Gastroesophageal sphincter (tissue), 4 donors: Measurements from ENCODE around the gene SUPT20H. TPM values are rescaled to one million over a fixed set of nuclear protein-coding genes. Genes with fewer than 3 reads are reported as not detected.

ENCODE experiments used
- ATAC-seq: fragments of 150-250 bp; one replicate; pipeline ENCODE4 v1.9.1; 2016; ENCODE audit warnings: mild to moderate bottlenecking, moderate library complexity
- H3K27ac ChIP-seq, 4 donors: fragments of 200-600 bp; sonication (generic) in 3 of 4; 1 replicate in 3 of 4; 2 replicates in 1 of 4; pipeline ENCODE4 v1.5.1; 2016 to 2019
- H3K27me3 ChIP-seq: fragments of 200-600 bp; sonication (generic); one replicate; pipeline ENCODE4 v1.5.1; 2019
- H3K36me3 ChIP-seq, 2 donors: fragments of 200-600 bp; sonication (generic); one replicate each; pipeline ENCODE4 v1.5.1; 2019; ENCODE audit warnings: control low read depth in 1 of 2
- H3K4me1 ChIP-seq, 3 donors: fragments of 200-600 bp; sonication (generic); 1 replicate in 2 of 3; 2 replicates in 1 of 3; pipeline ENCODE4 v1.5.1; 2016 to 2019; ENCODE audit warnings: control low read depth in 2 of 3
- H3K4me3 ChIP-seq, 2 donors: fragments of 200-600 bp; sonication (generic); one replicate each; pipeline ENCODE4 v1.5.1; 2019; ENCODE audit warnings: mild to moderate bottlenecking in 1 of 2, moderate library complexity in 1 of 2
- H3K9me3 ChIP-seq, 3 donors: fragments of 200-600 bp; sonication (generic); one replicate each; pipeline ENCODE4 v1.5.1; 2017 to 2019; ENCODE audit warnings: control low read depth in 2 of 3
- EP300 ChIP-seq: sonication (generic); formaldehyde crosslinking; IDR thresholded peaks from one replicate; pipeline ENCODE4 v1.6.1; 2017; ENCODE audit warnings: antibody characterized with exemption, mild to moderate bottlenecking
- POLR2A ChIP-seq, 2 donors: fragments of 450-650 bp; IDR thresholded peaks; one replicate each; pipeline ENCODE4 v1.6.1; 2017; ENCODE audit warnings: antibody characterized with exemption in 2 of 2, mild to moderate bottlenecking in 2 of 2, moderate library complexity in 1 of 2
- POLR2AphosphoS5 ChIP-seq: sonication (generic); formaldehyde crosslinking; IDR thresholded peaks from one replicate; pipeline ENCODE4 v1.6.1; 2017; ENCODE audit warnings: antibody characterized with exemption
- WGBS, 2 donors: methylation state at CpG; one replicate each; pipeline ENCODE4 v1.1.5; 2018; ENCODE audit warnings: low coverage in 1 of 2; 5-methylcytosine and 5-hydroxymethylcytosine counted together
- total RNA-seq, 4 donors: library from RNA; depleted of rRNA; stranded (reverse); fragments of >200 nt; gene quantifications; one replicate each; pipeline ENCODE4 v1.1.0, GENCODE V29; 2016
- TF ChIP-seq, protein P1 (sequence below), 4 experiments: fragments of 200-600 bp in 2 of 4; fragments of 450-650 bp in 2 of 4; sonication (generic) in 1 of 4; IDR thresholded peaks; one replicate each; pipeline ENCODE4 v1.5.1; 2017 to 2019; ENCODE audit warnings: antibody characterized with exemption in 4 of 4, mild to moderate bottlenecking in 2 of 4, moderate library complexity in 2 of 4

SUPT20H gene
- total RNA-seq, 4 donors from 2014 or later = 23.5 to 41.6 (median 33.1) TPM

DNA sequence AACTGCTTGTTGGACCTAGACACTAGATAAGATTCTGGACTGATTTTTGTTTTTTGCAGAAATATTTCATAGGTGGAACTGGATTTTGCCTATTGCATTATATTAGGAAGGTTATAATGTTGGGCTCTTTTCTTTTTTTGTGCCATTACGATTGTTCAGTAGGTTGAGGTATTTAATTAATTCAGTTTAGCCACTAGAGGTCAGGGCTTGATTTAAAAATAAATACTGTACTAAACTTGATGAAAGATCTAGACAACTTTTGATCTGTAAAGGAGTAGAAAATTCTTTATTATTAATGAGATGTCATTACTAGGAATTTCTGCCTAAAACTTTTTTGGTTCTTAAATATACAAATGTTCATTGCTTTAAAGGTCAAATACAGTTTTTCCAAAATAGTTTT is 15.2 kb upstream of the SUPT20H start:
- no peak for ATAC-seq
- Histone ChIP-seq H3K27ac (no peak overlapping the region), H3K9me3 (no peaks in the 10 kb centered on the region), H3K27me3 (no peaks in the 10 kb centered on the region), H3K4me1 (no peaks in the 10 kb centered on the region), H3K36me3 (no peaks in the 10 kb centered on the region), H3K4me3 (no peak overlapping the region)
- WGBS, 2 donors = 0 to 22% methylated on average over 1 of the region's 1 CpG
- TF ChIP-seq POLR2AphosphoS5 = no peak
- TF ChIP-seq, protein P1, sequence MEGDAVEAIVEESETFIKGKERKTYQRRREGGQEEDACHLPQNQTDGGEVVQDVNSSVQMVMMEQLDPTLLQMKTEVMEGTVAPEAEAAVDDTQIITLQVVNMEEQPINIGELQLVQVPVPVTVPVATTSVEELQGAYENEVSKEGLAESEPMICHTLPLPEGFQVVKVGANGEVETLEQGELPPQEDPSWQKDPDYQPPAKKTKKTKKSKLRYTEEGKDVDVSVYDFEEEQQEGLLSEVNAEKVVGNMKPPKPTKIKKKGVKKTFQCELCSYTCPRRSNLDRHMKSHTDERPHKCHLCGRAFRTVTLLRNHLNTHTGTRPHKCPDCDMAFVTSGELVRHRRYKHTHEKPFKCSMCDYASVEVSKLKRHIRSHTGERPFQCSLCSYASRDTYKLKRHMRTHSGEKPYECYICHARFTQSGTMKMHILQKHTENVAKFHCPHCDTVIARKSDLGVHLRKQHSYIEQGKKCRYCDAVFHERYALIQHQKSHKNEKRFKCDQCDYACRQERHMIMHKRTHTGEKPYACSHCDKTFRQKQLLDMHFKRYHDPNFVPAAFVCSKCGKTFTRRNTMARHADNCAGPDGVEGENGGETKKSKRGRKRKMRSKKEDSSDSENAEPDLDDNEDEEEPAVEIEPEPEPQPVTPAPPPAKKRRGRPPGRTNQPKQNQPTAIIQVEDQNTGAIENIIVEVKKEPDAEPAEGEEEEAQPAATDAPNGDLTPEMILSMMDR (IDR thresholded peaks at IDR 0.05) = peak; percentile 8 to 56 (median 46)

DNA sequence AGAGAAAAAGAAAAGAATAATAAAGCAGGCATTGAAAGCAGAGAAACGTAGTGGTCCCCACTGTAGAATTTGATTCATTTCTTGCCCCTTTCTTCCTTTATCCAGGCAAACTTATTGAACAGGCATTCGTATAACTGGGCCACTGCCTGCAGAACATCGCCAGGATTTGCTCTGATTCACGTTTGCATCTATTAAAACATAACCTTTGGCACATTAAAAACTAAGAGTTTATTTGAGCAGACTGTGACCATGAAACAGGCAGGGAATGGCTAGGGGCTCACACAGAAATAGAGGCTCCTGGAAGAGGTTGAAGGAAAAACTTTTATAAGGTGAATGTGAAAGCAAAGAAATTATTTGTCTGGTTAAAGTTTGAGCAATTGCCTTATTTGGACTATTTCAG is 12.5 kb upstream of the SUPT20H start:
- ATAC-seq = no peak
- TF ChIP-seq EP300 (no peak), POLR2AphosphoS5 (no peak), POLR2A (IDR thresholded peaks at IDR 0.05) (no peak)
- TF ChIP-seq, protein P1 (IDR thresholded peaks at IDR 0.05) = no peak
- Histone ChIP-seq H3K4me1 (no peaks in the 10 kb centered on the region), H3K27ac (no peak overlapping the region), H3K36me3 (no peaks in the 10 kb centered on the region), H3K9me3 (no peaks in the 10 kb centered on the region), H3K27me3 (no peaks in the 10 kb centered on the region), H3K4me3 (no peak overlapping the region)
- WGBS, 2 donors = 65 to 70% methylated on average over 1 to 4 of the region's 4 CpGs

GRCh38 chr13:37070956-37071355 is 11.5 kb upstream of the SUPT20H start:
- Histone ChIP-seq H3K36me3 (no peaks in the 10 kb centered on the region), H3K4me3 (no peak overlapping the region), H3K4me1 (no peaks in the 10 kb centered on the region), H3K27me3 (no peaks in the 10 kb centered on the region), H3K9me3 (no peaks in the 10 kb centered on the region), H3K27ac (no peak overlapping the region)
- WGBS, 2 donors = 60% methylated on average over 1 of the region's 7 CpGs
- TF ChIP-seq EP300 (no peak), POLR2A (IDR thresholded peaks at IDR 0.05) (no peak), POLR2AphosphoS5 (no peak)
- TF ChIP-seq, protein P1 (IDR thresholded peaks at IDR 0.05) = no peak
- no peak for ATAC-seq

DNA sequence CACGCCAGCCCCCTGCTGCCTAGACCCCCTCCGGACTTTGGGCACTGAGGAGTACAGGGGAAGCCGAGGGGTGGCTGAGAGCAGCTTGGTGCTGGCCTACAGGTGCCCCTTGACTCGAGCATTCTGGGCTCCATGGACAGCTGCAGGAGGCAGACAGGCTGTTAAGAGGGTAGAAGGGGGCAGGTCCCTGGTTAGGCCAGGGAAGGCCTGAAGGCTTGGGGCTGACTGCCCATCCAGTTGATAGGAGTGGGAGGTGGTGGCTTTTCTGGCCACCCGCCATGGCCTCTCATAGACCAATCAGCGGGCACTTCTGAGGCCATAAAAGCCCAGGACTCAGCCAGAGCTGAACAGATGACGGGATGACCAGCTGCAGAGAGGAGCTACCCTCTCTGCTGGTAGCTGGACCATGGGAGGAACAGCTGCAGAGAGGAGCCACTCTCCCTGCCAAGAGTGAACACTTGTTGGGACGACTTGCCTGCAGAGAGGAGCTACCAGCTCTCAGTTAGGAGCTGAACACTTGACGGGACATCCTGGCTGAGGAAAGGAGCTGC is 10.7 kb upstream of the SUPT20H start:
- H3K4me3 ChIP-seq = no peak overlapping the region
- H3K9me3 ChIP-seq = no peaks in the 10 kb centered on the region
- no peak for TF ChIP-seq POLR2A (IDR thresholded peaks at IDR 0.05)
- no peak for TF ChIP-seq POLR2AphosphoS5
- TF ChIP-seq, protein P1 (IDR thresholded peaks at IDR 0.05) = no peak
- no peak for TF ChIP-seq EP300
- no peak overlapping the region for H3K27ac ChIP-seq
- no peaks in the 10 kb centered on the region for H3K27me3 ChIP-seq
- H3K36me3 ChIP-seq = no peaks in the 10 kb centered on the region
- no CpG with 5 or more reads among the region's 9 CpGs for WGBS, 2 donors
- no peak for ATAC-seq
- no peaks in the 10 kb centered on the region for H3K4me1 ChIP-seq

- H3K27me3 ChIP-seq = no peaks in the 10 kb centered on the region
- H3K36me3 ChIP-seq = no peaks in the 10 kb centered on the region
- H3K9me3 ChIP-seq = no peaks in the 10 kb centered on the region
- ATAC-seq = no peak
- TF ChIP-seq, protein P1 (IDR thresholded peaks at IDR 0.05) = no peak
- TF ChIP-seq EP300 (no peak), POLR2AphosphoS5 (no peak), POLR2A (IDR thresholded peaks at IDR 0.05) (no peak)
- no peak overlapping the region for H3K4me3 ChIP-seq
- WGBS, 2 donors = no CpG with 5 or more reads among the region's 22 CpGs
- no peak overlapping the region for H3K27ac ChIP-seq
- H3K4me1 ChIP-seq = no peaks in the 10 kb centered on the region
Observed at GRCh38 chr13:37069597-37070103, 10.2 kb upstream of the SUPT20H start.
